SK-N-SH (cell line): ENCODE measurements around the gene PSME1. TPM values are rescaled to one million over a fixed set of nuclear protein-coding genes. Genes with fewer than 3 reads are reported as not detected.

Experiments
- CTCF ChIA-PET: fragments of 300-600, 350-600 bp; formaldehyde crosslinking; extraction: SDS; loops from one replicate; lab custom pipeline; 2021; lab: Yijun Ruan, JAX
- POLR2A ChIA-PET: fragments of 350-600 bp; sonication (Branson Sonifier 250); formaldehyde crosslinking; extraction: SDS; loops from one replicate; lab custom pipeline; 2020; ENCODE audit warnings: antibody characterized with exemption, inconsistent platforms; lab: Yijun Ruan, JAX
- DNase-seq: peaks from one replicate; pipeline ENCODE4 v3.0.0; 2012
- H2AFZ ChIP-seq: fragments of 200-600 bp; sonication (generic); 2 replicates; pipeline ENCODE4 v1.8.1; 2016; ENCODE audit warnings: antibody characterized with exemption, mild to moderate bottlenecking, low read depth
- H3F3A ChIP-seq: fragments of 200-600 bp; sonication (generic); replicated peaks from 2 replicates; pipeline ENCODE3; 2016; ENCODE audit warnings: antibody characterized with exemption, mild to moderate bottlenecking; ENCODE audit not compliant: insufficient read depth
- H3K27ac ChIP-seq, 2 experiments: fragments of 200-500 bp in 1 of 2; fragments of 200-600 bp in 1 of 2; sonication (Bioruptor generic) in 1 of 2; sonication (generic), shearing (Covaris generic) in 1 of 2; 2 replicates each; pipeline versions ENCODE4 v1.5.1 to v1.6.1; 2014 to 2016; ENCODE audit warnings: low read depth in 2 of 2, inconsistent platforms in 1 of 2, low read length in 1 of 2, mild to moderate bottlenecking in 1 of 2, mixed read lengths in 1 of 2
- H3K27me3 ChIP-seq: fragments of 200-600 bp; sonication (generic), shearing (Covaris generic); 2 replicates; pipeline ENCODE4 v1.6.1; 2016; ENCODE audit warnings: mixed run types; ENCODE audit not compliant: insufficient read depth
- H3K36me3 ChIP-seq, 2 experiments: fragments of 200-500 bp in 1 of 2; fragments of 200-600 bp in 1 of 2; sonication (Bioruptor generic) in 1 of 2; sonication (generic) in 1 of 2; replicated peaks in 1 of 2; 2 replicates each; pipeline versions ENCODE3 to v1.5.1; 2014 to 2016; ENCODE audit warnings: low read length in 1 of 2, mild to moderate bottlenecking in 1 of 2; ENCODE audit not compliant: insufficient read depth in 2 of 2, control insufficient read depth in 1 of 2
- H3K4me1 ChIP-seq, 2 experiments: fragments of 200-500 bp in 1 of 2; fragments of 200-600 bp in 1 of 2; sonication (Bioruptor generic) in 1 of 2; sonication (generic), shearing (Covaris generic) in 1 of 2; 2 replicates each; pipeline versions ENCODE4 v1.5.1 to v1.6.1; 2014 to 2016; ENCODE audit warnings: low read depth in 1 of 2, low read length in 1 of 2, mixed run types in 1 of 2; ENCODE audit not compliant: insufficient read depth in 2 of 2, control insufficient read depth in 1 of 2
- H3K4me2 ChIP-seq: fragments of 200-600 bp; sonication (generic), shearing (Covaris generic); 2 replicates; pipeline ENCODE4 v1.6.1; 2017; ENCODE audit warnings: mixed run types
- H3K4me3 ChIP-seq, 2 experiments: fragments of 200-500 bp in 1 of 2; fragments of 200-600 bp in 1 of 2; sonication (Bioruptor generic) in 1 of 2; sonication (generic), shearing (Covaris generic) in 1 of 2; 2 replicates each; pipeline versions ENCODE4 v1.5.1 to v1.8.1; 2014 to 2016; ENCODE audit warnings: low read depth in 2 of 2, inconsistent platforms in 1 of 2, low read length in 1 of 2, mild to moderate bottlenecking in 1 of 2, mixed read lengths in 1 of 2, moderate library complexity in 1 of 2
- H3K79me2 ChIP-seq: fragments of 200-600 bp; sonication (generic); 2 replicates; pipeline ENCODE4 v1.8.1; 2017; ENCODE audit warnings: mild to moderate bottlenecking; ENCODE audit not compliant: insufficient read depth
- H3K9ac ChIP-seq: fragments of 200-600 bp; sonication (generic); 2 replicates; pipeline ENCODE4 v1.6.1; 2017; ENCODE audit warnings: mixed run types
- H3K9me2 ChIP-seq: fragments of 200-600 bp; sonication (generic); 2 replicates; pipeline ENCODE4 v1.6.1; 2017; ENCODE audit warnings: mixed run types
- H3K9me3 ChIP-seq: fragments of 200-600 bp; sonication (generic); 2 replicates; pipeline ENCODE4 v1.6.1; 2017; ENCODE audit warnings: mixed run types, mild to moderate bottlenecking, moderate library complexity
- H4K20me1 ChIP-seq: fragments of 200-600 bp; sonication (generic); 2 replicates; pipeline ENCODE4 v1.6.1; 2017; ENCODE audit warnings: mild to moderate bottlenecking, mixed run types; ENCODE audit not compliant: insufficient read depth
- EZH2phosphoT487 ChIP-seq: fragments of 200-600 bp; sonication (generic); IDR thresholded peaks from 2 replicates; pipeline ENCODE4 v1.6.1; 2017; ENCODE audit warnings: low read depth, mixed run types, mild to moderate bottlenecking, antibody characterized with exemption, moderate library complexity, borderline replicate concordance
- FOXJ3 ChIP-seq: sonication (generic); formaldehyde crosslinking; IDR thresholded peaks from 2 replicates; pipeline ENCODE4 v1.5.1; 2020; ENCODE audit warnings: mild to moderate bottlenecking, missing genetic modification reagents
- MEF2A ChIP-seq: IDR thresholded peaks from 2 replicates; pipeline ENCODE4 v1.4.0; 2012; ENCODE audit warnings: low read depth, borderline replicate concordance
- PBX3 ChIP-seq: IDR thresholded peaks from 2 replicates; pipeline ENCODE4; 2012
- POLR2AphosphoS5 ChIP-seq: IDR thresholded peaks from 2 replicates; pipeline ENCODE4 v1.6.1; 2012; ENCODE audit warnings: low read depth, low read length
- USF2 ChIP-seq: fragments of 150-350 bp; IDR thresholded peaks from 2 replicates; pipeline ENCODE4 v1.6.1; 2017; ENCODE audit warnings: antibody characterized with exemption, low read length, low read depth, borderline replicate concordance
- ZBTB33 ChIP-seq: IDR thresholded peaks from 2 replicates; pipeline ENCODE4 v1.4.0; 2012; ENCODE audit warnings: low read depth, borderline replicate concordance
- WGBS: methylation state at CpG from one replicate; pipeline ENCODE4 v1.1.6; 2017; ENCODE audit warnings: low lambda C conversion rate; 5-methylcytosine and 5-hydroxymethylcytosine counted together
- polyA plus RNA-seq, 3 experiments: library from polyadenylated mRNA; depleted of rRNA; stranded (reverse); fragments of >200 nt; gene quantifications; 2 replicates each; pipeline ENCODE4 v1.2.3, GENCODE V29; 2012

The PSME1 gene
- polyA plus RNA-seq, 1 of the 3 experiments (the other 2 are of a cell fraction), result 287 TPM

GRCh38 chr14:24110060-24110459 lies 25.9 kb upstream of the PSME1 start:
- H3K4me2 ChIP-seq, result no peak overlapping the region
- TF ChIP-seq MEF2A (no peak), ZBTB33 (no peak)
- H3K4me1 ChIP-seq, result peaks cover 0 to 4% of the 10 kb centered on the region in 2 experiments; a peak in 1 of 4 replicates
- H3K36me3 ChIP-seq, result no peaks in the 10 kb centered on the region
- 85% methylated on average over 9 of the region's 9 CpGs for WGBS
- no peaks in the 10 kb centered on the region for H3K9me3 ChIP-seq
- DNase-seq, result no peak
- H4K20me1 ChIP-seq, result no peaks in the 10 kb centered on the region
- H3K9ac ChIP-seq, result no peak overlapping the region
- no peaks in the 10 kb centered on the region for H3K79me2 ChIP-seq
- ChIA-PET POLR2A (interaction anchor here (0.6 to 2.2 kb wide), 4 partner anchors 26 to 687 kb away, joined by 3 to 7 read pairs (median 4); partner anchors contain the start of genes CARMIL3, PSME1 and PSME2), CTCF (interaction anchor here (1.1 to 25.4 kb wide), 6 partner anchors 16 to 154 kb away, joined by 3 to 1159 read pairs (median 10); partner anchors contain the start of genes CARMIL3, CPNE6, IRF9 and PCK2)
- H3F3A ChIP-seq, result peaks cover 15% of the 10 kb centered on the region
- H3K4me3 ChIP-seq, result no peak overlapping the region
- H3K27ac ChIP-seq, result no peak overlapping the region
- H3K9me2 ChIP-seq, result no peaks in the 10 kb centered on the region
- H3K27me3 ChIP-seq, result no peaks in the 10 kb centered on the region
- H2AFZ ChIP-seq, result no peak overlapping the region

GRCh38 chr14:24110523-24110922 lies 25.5 kb upstream of the PSME1 start:
- H3F3A ChIP-seq, result peaks cover 15% of the 10 kb centered on the region
- H3K9ac ChIP-seq, result no peak overlapping the region
- H3K4me2 ChIP-seq, result no peak overlapping the region
- no peak overlapping the region for H2AFZ ChIP-seq
- H3K27me3 ChIP-seq, result no peaks in the 10 kb centered on the region
- no peak overlapping the region for H3K4me3 ChIP-seq
- no peaks in the 10 kb centered on the region for H3K36me3 ChIP-seq
- WGBS, result 83% methylated on average over 1 of the region's 1 CpG
- H3K79me2 ChIP-seq, result peaks cover 2% of the 10 kb centered on the region; the same call in 1 of the 2 replicates
- H3K27ac ChIP-seq, result no peak overlapping the region
- H3K4me1 ChIP-seq, result peaks cover 0 to 6% of the 10 kb centered on the region in 2 experiments; a peak in 2 of 4 replicates
- DNase-seq, result no peak
- ChIA-PET POLR2A (interaction anchor here (1.6 to 2.2 kb wide), 2 partner anchors 36 to 58 kb away, joined by 3 to 7 read pairs; partner anchors contain the start of genes CARMIL3 and PSME2), CTCF (interaction anchor here (1.8 to 25.4 kb wide), 3 partner anchors 16 to 51 kb away, joined by 5 to 1159 read pairs (median 219); partner anchors contain the start of genes CARMIL3, CPNE6, IRF9 and PCK2)
- H3K9me2 ChIP-seq, result no peaks in the 10 kb centered on the region
- TF ChIP-seq PBX3, result no peak
- TF ChIP-seq FOXJ3 (CRISPR knock-in tag), result no peak
- TF ChIP-seq POLR2AphosphoS5, result no peak
- TF ChIP-seq EZH2phosphoT487, result no peak
- TF ChIP-seq USF2, result no peak
- no peaks in the 10 kb centered on the region for H4K20me1 ChIP-seq
- no peaks in the 10 kb centered on the region for H3K9me3 ChIP-seq
